ENCODE measurements around the gene LOXL1.
A peak's percentile ranks its signal among the peaks of the same experiment; 100 is the strongest.

LOXL1 gene

GRCh38 chr15:73939138-73939537, 12.9 kb downstream of the LOXL1 start:
- TF ChIP-seq PATZ1 (CRISPR knock-in tag; IDR thresholded peaks at IDR 0.05; ENCODE audit: borderline replicate concordance) (no peak), ZFP3 (CRISPR knock-in tag; IDR thresholded peaks at IDR 0.05) (no peak), ZNF565 (CRISPR knock-in tag; conservative IDR thresholded peaks at IDR 0.05; ENCODE audit: low read depth) (no peak), RARB (CRISPR knock-in tag; IDR thresholded peaks at IDR 0.05) (no peak), ZFP30 (CRISPR knock-in tag; IDR thresholded peaks at IDR 0.05) (no peak), ZNF8 (CRISPR knock-in tag; IDR thresholded peaks at IDR 0.05) (no peak), ISL1 (CRISPR knock-in tag; IDR thresholded peaks at IDR 0.05) (no peak), PPARA (CRISPR knock-in tag; IDR thresholded peaks at IDR 0.05; ENCODE audit: borderline replicate concordance) (no peak), ZC3H10 (CRISPR knock-in tag; IDR thresholded peaks at IDR 0.05) (no peak)
- TF ChIP-seq, protein P1, sequence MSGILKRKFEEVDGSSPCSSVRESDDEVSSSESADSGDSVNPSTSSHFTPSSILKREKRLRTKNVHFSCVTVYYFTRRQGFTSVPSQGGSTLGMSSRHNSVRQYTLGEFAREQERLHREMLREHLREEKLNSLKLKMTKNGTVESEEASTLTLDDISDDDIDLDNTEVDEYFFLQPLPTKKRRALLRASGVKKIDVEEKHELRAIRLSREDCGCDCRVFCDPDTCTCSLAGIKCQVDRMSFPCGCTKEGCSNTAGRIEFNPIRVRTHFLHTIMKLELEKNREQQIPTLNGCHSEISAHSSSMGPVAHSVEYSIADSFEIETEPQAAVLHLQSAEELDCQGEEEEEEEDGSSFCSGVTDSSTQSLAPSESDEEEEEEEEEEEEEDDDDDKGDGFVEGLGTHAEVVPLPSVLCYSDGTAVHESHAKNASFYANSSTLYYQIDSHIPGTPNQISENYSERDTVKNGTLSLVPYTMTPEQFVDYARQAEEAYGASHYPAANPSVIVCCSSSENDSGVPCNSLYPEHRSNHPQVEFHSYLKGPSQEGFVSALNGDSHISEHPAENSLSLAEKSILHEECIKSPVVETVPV (CRISPR knock-in tag; IDR thresholded peaks at IDR 0.05): no peak
- ATAC-seq: no peak

DNA sequence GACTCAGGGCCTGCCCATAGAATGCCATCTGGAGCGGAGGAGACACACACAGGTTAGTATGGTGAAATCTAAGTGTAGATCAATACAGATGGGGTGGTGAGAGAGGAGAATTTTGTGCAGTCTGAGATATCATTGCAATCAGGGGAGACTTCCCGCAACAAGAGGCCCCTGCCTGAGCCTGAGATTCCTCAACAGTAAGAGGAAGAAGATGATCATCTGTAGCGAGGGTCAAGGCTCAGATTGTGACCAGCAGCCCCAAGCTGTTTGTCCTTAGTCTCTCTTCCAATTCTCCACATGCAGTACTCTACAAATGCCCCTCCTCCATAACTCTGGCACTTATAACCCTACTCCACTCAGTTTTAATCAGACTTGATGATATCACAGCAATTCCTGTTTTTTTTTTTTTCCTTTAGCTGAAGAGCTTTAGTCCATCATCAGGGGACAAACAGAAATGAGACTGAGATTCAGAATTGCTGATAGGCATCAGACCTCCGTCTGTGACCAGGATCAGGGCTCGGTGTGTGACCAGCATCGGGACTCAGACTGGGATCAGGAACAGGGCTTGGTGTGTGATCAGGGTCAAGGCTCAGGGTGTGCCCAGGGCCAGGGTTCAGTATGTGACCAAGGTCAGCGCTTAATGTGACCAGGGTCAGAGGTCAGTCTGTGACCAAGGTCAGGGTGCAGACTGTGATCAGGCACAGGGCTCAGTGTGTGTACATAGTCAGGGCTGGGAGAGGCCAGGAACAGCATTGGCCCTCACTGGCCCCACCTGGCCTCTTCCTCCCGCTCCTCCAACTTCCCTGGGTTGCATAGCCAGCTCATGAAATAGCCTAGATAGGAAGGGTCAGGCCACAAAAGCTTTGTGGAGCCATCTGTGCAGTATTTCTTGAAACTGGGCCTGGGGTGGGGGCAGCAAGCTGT, 14.1 kb downstream of the LOXL1 start:
- TF ChIP-seq RARB (CRISPR knock-in tag; IDR thresholded peaks at IDR 0.05): no peak
- TF ChIP-seq TOX (CRISPR knock-in tag; IDR thresholded peaks at IDR 0.05; ENCODE audit: borderline replicate concordance): no peak
- TF ChIP-seq ARNTL (CRISPR knock-in tag; IDR thresholded peaks at IDR 0.05; ENCODE audit: borderline replicate concordance, low read depth): no peak
- ATAC-seq: peak; percentile 44

DNA sequence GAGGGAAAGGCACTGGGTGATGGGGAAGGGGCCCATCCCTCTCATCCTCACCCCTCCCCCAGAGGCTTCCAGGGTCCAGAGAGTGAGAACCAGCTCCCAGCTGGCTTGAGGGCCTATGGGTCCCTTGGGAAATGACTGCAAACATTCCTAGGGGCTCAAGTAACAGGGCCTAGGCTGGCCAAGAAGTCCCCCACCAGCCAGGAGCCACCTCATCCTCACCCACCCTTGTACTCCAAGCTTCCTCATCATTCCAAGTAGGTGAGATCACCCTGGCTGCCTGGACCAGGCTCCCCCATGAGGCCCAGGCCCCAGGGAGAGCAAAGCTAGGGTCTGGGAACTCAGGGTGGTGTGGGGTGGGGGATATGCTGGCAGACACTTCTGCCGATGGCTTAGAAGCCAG, 14.8 kb downstream of the LOXL1 start:
- ATAC-seq: peak; percentile 71
- TF ChIP-seq ZNF70 (CRISPR knock-in tag; IDR thresholded peaks at IDR 0.05) (no peak), ZC3H10 (CRISPR knock-in tag; IDR thresholded peaks at IDR 0.05) (no peak), CSDC2 (CRISPR knock-in tag; IDR thresholded peaks at IDR 0.05) (no peak), ZNF8 (CRISPR knock-in tag; IDR thresholded peaks at IDR 0.05) (no peak), SNAI2 (CRISPR knock-in tag; IDR thresholded peaks at IDR 0.05) (no peak), ARNTL (CRISPR knock-in tag; IDR thresholded peaks at IDR 0.05; ENCODE audit: borderline replicate concordance, low read depth) (no peak), ZFP3 (CRISPR knock-in tag; IDR thresholded peaks at IDR 0.05) (no peak), PATZ1 (CRISPR knock-in tag; IDR thresholded peaks at IDR 0.05; ENCODE audit: borderline replicate concordance) (no peak), RARB (CRISPR knock-in tag; IDR thresholded peaks at IDR 0.05) (no peak), TCF4 (CRISPR knock-in tag; IDR thresholded peaks at IDR 0.05; ENCODE audit: borderline replicate concordance) (no peak), ISL1 (CRISPR knock-in tag; IDR thresholded peaks at IDR 0.05) (no peak; the same call in 1 of the 2 replicates), BACH2 (CRISPR knock-in tag; IDR thresholded peaks at IDR 0.05; ENCODE audit: borderline replicate concordance) (no peak), TSHZ2 (CRISPR knock-in tag; IDR thresholded peaks at IDR 0.05) (no peak), ZFP30 (CRISPR knock-in tag; IDR thresholded peaks at IDR 0.05) (no peak), OSR1 (CRISPR knock-in tag; IDR thresholded peaks at IDR 0.05) (no peak), TOX (CRISPR knock-in tag; IDR thresholded peaks at IDR 0.05; ENCODE audit: borderline replicate concordance) (no peak), ESRRG (CRISPR knock-in tag; IDR thresholded peaks at IDR 0.05) (no peak), ZNF565 (CRISPR knock-in tag; conservative IDR thresholded peaks at IDR 0.05; ENCODE audit: low read depth) (no peak)
- TF ChIP-seq, protein P2, sequence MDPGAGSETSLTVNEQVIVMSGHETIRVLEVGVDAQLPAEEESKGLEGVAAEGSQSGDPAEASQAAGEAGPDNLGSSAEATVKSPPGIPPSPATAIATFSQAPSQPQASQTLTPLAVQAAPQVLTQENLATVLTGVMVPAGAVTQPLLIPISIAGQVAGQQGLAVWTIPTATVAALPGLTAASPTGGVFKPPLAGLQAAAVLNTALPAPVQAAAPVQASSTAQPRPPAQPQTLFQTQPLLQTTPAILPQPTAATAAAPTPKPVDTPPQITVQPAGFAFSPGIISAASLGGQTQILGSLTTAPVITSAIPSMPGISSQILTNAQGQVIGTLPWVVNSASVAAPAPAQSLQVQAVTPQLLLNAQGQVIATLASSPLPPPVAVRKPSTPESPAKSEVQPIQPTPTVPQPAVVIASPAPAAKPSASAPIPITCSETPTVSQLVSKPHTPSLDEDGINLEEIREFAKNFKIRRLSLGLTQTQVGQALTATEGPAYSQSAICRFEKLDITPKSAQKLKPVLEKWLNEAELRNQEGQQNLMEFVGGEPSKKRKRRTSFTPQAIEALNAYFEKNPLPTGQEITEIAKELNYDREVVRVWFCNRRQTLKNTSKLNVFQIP (CRISPR knock-in tag; IDR thresholded peaks at IDR 0.05; ENCODE audit: borderline replicate concordance, low read depth): no peak
